Stimulated activated CD8-positive, alpha-beta memory T cell treated with anti-CD3 and anti-CD28 coated beads, Interleukin-4, amount 100 ng/mL, for 48 hours (primary cell): ENCODE results near the gene ING3.

ENCODE experiments used
- DNase-seq: peaks from one replicate; pipeline ENCODE4 v3.0.0-alpha.2; 2020

The ING3 gene, protein sequence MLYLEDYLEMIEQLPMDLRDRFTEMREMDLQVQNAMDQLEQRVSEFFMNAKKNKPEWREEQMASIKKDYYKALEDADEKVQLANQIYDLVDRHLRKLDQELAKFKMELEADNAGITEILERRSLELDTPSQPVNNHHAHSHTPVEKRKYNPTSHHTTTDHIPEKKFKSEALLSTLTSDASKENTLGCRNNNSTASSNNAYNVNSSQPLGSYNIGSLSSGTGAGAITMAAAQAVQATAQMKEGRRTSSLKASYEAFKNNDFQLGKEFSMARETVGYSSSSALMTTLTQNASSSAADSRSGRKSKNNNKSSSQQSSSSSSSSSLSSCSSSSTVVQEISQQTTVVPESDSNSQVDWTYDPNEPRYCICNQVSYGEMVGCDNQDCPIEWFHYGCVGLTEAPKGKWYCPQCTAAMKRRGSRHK

GRCh38 chr7:120950539-120951308 is at the start of gene ING3:
ING3 (plus strand) TSS chr7:120950777; CDS start chr7:120950897, 120 bp downstream.
- DNase-seq: peak; percentile 98

GRCh38 chr7:120915314-120916105 is 35.1 kb upstream of the ING3 start:
- no peak for DNase-seq

DNA sequence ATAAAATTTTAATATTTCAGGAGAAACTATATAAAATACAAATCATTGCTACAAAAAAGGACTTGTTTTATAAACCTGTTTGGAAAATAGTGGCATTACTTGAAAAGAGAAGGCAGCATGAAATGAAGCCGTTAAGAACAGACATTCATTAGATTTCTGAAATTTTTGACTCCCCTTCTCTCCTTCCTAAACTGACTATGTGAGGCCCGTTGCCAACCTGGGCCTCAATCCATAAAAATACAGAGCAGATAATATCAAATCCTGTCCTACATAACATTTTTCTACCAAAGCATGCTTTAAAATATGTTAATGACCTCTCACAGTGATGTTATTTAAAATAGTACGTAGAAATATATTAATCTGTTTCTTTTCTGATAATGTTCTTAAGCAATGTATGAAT is 34.5 kb upstream of the ING3 start:
- no peak for DNase-seq

DNA sequence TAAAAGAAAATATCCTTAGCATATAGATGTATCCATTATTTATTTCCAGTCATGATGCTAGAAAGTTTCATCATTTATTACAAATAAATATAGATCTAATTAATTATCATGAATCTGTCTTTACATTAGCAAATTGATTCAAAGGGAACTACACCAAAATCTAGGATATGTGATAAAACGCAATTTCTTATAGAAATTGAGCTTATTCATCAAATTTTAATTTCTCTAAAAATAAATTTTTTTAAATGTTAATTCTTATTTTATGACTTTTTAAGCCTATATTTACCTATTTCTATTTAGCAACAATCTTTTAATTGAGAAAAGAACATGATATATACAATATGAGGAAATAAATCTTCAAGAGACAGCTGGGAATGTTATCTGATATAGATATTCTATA is 34.0 kb upstream of the ING3 start:
- DNase-seq: no peak

- DNase-seq: no peak
Measured at GRCh38 chr7:120919466-120919865, 31.1 kb upstream of the ING3 start.

DNA sequence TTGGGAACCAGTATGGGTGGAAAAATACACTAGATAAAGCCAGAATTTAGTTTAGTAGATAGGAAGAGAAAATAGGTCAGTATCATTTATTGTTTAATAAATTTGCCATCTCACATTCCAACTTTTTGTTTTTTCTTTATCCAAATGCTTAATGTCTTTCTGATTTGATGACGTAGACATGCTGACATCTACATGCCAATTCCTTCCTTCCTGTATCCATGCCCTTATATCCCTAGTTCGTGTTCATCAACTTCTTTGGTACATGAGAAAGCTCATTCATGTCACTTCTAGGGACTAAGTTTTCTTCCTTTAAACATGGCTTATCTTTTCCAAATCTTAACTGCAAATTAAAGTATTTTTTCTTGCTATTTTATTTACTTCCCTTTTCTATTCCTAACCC is 30.5 kb upstream of the ING3 start:
- no peak for DNase-seq

GRCh38 chr7:120920591-120921274 is 29.8 kb upstream of the ING3 start:
- DNase-seq: no peak

GRCh38 chr7:120924837-120925236 is 25.7 kb upstream of the ING3 start:
- DNase-seq: no peak

DNA sequence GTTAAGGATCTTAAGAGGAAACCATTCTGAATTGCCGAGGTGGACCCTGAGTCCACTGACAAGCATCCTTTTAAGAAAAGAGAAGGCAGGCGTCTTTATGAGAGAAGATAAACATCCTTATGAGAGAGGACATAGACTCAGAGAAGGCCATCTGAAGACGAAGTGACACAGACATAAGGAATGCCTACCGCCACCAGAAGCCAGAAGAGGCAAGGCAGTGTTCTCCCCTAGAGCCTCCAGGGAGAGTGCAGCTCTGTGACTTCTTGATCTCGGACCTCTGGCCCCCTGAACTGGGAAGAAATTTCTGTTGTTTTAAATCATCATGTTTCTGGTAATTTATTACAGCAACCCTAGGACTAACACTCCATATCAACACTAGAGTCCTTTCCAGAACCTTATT is 25.2 kb upstream of the ING3 start:
- no peak for DNase-seq

DNA sequence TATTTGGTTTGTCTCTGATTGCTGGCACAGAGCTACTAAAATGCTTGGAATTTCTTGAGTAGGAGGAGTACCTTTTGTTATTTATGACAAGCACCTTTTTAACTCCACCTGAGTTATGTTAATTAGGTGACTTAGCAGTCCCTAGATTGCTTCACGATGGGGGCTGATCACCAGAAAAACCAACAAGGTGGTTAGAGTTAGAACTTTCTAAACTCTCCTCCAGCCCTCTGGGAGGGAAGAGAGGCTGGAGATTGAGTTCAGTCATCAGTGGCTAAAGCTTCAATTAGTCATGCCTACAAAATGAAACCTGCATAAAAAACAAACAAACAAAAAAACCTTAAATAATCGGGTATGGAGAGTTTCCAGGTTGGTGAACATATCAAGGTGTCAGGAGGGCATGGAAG is 23.6 kb upstream of the ING3 start:
- no peak for DNase-seq

DNA sequence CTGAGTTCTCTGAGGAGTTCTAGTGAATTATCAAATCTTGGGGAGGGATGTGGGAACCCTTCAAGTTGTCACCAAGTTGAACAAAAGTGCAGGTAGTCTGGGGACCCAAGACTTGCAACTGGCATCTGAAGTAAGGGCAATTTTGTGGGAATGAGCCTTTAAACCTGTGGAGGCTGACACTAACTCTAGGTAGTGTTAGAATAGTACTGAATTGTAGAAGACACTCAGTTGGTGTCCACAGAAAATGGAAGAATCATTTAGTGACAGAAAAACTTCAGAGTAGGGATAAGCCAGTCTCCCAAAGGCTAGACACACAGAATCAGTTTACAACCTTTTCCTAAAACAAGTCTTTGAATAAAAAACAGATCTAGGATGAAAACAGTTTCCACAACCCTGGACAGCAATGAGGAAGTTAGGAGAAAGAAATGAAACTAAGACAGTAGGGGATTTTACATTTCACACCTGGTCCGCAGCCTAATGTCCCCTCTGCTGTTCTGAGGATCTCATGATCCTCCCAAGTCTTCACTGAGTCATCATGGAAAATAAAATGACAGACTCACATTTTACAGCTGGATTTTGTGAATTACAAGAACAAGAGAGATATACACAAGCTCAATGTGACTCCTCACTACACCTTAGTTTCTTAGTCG is 23.0 kb upstream of the ING3 start:
- no peak for DNase-seq

GRCh38 chr7:120931243-120931642 is 19.3 kb upstream of the ING3 start:
- DNase-seq: no peak

DNA sequence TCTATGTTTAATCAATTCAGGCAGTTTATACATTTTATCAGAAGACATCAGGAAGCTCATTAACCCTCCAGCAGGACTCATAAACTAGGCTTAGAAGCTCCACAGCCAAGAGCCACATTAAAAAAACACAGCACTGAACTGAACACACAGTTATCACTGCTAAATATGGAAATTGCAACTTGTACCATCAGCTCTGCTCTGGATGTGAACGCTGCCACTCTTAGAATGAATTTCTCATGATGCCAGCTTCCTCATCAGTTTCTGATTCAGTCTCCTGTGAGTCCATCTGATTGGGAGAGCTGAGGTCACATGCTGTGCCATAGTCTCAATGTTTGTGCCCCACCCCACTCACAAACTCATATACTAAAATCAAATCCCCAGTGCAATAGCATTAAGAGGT is 17.1 kb upstream of the ING3 start:
- no peak for DNase-seq

DNA sequence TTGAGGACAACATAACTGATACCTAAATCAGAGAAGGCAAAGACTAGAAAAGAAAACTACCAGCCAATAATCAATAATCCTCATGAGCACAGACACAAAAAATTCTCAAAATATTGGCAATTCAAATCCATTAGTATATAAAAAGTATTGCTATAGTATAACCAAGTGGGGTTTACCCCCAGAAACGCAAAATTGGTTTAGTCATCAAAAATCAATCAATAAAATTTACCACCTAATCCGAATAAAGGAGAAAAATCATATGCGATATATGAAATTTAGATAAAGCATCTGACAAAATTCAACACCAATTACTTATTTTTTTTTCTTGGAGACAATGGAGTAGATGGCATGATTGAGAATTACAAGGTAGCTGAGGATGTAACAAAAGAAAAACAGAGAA is 11.2 kb upstream of the ING3 start:
- no peak for DNase-seq

DNA sequence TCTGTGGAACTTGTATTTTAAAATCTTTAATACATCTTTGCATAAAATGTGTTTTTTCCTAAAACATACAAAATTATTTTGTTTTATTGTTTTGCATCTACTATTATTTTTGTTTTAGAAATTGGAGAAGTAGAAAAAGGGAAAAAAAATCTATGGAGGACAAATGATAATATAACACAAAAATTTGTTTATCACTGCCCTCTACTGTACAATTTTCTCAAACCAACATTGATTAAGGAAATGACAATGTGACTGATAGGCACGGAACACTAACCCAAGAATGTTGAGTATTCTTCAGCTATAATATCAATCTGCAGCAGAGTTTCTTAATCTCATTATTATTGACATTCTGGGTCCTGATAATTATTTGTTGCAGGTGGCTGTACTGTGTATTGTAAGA is 9.5 kb upstream of the ING3 start:
- DNase-seq: no peak

DNA sequence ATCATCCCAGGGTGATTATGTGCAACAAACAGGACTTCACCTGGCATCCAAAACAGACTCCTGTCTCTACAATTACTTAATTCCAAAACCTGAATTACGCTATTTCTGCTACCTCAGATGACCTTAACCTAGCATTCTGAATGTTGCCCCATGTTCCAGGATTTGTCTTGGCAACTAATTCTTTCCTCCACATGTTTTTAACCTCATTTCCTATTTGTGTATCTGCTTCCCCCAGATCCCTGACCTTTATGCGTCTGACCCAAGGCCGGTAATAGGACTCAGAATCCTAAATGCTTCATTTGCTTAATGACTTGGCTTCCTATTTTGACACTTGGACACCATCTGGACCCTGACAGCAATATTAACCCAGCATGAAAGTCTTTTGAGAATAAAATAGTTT is 8.7 kb upstream of the ING3 start:
- no peak for DNase-seq

DNA sequence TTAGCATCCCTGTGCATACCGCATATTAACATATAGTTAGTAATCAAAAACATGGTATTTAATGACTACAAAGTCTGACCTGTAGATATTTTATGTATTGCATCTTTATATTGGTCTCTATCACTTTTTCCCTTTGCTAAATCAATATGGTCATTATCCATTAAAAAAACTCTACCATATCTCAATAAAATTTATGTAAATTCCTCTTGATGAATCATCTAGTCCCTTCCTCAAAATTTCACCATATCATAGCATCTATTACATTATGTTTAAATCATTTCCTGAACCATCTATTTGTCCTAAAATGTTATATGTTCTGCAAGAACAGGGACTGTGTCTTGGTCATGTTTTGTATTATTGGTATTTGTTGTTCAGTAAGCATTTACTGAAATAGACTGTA is 7.7 kb upstream of the ING3 start:
- no peak for DNase-seq

DNA sequence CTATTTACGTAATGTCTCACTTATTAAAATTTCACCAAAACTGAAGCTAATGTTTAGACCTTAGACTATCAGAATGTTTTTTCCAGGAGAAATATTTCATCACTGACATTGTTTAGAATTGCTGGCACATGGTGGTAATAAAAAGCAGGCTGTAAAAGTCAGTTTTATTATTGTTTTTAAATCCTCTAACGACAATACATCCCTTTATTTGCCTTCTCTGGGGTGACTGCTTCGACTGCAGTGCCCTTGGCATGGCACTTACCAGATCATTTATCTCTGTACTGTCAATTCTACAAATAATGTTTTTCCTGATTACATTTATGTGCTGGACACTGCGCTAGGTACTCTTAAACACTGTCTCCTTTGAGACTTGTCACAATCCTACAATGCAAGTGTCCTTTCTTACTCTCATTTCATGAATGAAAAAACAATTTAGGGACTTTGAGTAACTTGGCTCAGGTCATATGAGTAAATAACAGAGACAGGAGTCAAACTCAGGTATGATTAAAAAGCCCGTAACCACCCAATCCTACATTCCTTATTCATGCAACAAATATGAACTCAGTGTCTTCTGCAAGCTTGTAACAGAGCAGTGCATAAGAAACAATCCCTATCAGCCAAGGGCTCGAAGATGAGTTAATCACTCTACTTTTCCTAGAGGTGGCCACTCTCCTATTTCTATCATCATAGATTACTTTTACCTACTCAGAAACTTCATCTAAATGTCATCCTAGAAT is 5.6 kb upstream of the ING3 start:
- no peak for DNase-seq

DNA sequence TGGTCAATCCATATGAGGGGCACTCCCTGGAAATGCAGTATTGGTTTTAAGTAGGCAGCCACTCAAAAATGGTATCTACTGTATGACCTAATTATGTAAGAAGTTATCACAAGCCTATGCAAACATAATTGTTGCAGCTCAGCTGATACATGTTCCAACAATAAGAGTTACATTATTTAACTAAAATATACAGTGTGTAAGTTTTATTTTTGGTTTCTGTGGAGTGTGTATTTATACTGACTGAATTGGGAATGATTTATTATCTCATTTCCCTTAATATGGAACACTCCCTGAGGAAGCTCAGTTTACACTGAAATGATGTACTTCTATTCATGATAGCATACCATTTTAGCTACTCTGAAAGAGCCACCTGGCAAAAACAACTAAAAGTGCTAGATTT is 2.6 kb upstream of the ING3 start:
- no peak for DNase-seq

DNA sequence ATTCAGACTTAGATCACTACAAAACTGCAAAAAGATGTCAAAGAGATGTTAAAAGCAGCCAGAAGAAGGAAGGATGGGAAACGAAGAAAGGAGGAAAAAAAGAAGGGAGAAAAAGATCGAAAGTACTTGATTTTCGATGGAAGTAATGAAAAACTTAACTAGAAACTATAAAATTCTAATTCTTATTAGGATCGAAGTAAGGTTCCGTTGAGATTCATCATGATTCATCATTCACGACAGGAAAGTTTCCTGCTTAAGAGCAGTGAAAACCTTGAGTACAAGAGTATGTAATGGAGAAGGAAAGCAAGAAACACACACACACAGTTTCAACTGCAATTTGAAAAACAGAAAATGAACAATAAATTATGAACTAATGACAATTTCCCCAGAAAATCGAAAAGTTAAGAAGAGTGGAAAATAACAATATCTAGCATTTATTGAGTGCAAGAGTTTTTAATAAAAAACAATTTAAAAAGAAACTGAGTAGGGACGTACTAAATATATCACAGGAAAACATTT is 1.1 kb upstream of the ING3 start:
- no peak for DNase-seq

GRCh38 chr7:120949998-120950538 is 509 bp upstream of the ING3 start:
- no peak for DNase-seq
